GM21423 (cell line): ENCODE data around the gene SH3BGR.

ENCODE experiments used
- ATAC-seq: cut with Tn5 transposase; IDR thresholded peaks from one replicate; pipeline ENCODE4 v1.9.1; 2021; ENCODE audit warnings: mild to moderate bottlenecking, moderate library complexity; ENCODE audit not compliant: unreplicated experiment

The SH3BGR gene

DNA sequence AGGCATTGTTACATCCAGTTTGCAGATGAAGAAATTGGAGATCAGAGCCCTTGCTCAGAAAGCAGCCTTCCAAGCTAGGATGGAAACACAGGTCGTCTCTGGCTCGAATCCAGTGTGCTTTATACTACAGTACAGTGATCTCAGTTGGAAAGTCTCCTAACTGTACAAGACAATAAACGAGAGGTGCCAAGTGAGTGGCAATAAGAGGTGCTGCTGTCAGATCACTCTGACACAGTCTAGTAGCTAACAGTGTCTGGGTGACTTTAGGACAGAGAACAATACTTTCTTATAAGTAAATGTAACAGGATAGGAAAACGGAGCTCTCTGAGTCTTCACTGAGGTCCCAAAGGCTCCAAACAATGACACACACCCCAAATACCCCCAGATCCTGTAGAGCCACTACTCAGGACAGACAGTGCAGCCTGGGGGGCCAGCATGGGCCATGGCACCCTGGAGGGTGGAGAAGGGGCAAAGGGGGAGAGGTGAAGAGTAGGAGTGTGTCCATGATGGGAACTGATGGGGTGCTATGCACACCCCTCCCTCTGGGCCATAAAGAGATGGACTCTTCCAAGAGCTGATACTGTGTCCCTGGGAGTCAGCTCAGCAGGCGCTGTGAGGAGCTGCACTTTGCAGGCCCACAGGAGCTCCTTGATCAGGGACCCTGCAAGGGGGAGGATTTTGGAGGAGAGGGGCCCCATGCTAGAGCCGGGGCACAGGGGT, 3.3 kb downstream of the SH3BGR start:
- ATAC-seq: no peak

DNA sequence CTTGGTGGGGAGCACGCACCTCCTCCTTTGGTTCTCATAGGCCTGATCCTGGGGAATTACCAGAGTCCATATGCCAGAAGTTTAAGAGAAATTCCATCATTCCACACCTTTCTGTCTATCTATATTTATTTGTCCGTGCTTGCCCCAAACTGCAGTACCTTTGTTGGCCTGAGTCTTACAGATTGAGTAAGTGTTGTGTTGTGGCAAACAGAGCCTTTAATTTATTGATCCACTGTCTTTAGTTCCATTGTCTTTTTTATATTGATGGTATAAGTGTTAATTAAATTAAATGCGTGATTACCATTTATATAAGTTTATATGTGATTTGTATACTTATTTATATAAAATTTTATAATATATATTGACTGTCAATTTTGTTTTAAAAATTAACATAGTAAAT, 4.9 kb downstream of the SH3BGR start:
- ATAC-seq: no peak

DNA sequence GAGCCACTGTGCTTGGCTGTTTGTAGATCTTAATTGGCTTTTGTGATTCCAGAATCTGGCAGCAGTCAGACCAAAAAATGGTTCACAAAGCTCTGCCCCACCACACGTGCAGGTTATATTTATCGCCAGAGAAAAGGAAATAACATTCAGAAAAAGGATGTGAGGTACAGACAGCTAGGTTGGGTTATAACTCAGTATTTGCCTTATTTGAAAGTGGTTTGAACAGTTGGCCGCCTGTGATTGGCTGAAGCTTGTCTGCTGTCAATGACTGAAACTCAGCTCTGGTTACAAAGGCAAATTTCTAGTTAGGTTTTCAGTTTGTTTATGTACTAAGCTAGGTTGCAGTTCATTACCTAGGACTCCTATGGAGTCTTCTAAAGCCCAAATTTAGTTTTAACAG, 9.6 kb downstream of the SH3BGR start:
- ATAC-seq: peak; percentile 65

DNA sequence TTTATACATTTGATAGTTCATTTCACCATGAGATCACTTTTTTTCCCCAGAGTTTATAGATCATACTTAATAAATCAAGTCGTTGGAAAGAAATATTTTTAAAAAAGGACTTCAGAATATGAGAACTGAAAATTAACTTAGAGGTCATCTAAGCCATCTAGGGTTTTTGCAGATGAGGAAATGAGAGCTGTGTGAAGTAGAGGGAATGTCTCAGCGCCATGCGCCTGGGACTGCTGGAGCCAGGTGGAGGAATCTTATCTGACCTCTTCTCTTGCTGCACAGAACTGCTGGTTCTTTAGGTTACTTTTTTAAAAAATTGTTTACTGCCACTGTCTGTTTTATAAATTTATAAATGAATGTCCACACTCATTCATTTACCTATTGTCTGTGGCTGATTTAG, 11.5 kb downstream of the SH3BGR start:
- ATAC-seq: no peak

DNA sequence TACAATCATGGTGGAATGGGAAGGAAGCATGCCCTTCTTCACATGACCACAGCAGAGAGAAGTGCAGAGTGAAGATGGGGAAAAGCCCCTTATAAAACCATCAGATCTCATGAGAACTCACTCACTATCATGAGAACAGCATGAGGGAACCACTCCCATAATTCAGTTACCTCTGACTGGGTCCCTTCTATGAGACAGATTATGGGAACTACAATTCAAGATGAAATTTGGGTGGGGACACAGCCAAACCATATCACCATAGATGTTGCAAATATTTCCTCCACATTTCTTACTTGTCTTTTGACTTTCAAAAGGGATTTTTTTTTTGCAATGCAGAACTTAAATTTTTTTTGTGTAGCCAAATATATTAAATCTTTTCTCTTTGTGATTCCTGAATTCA, 14.8 kb downstream of the SH3BGR start:
- no peak for ATAC-seq

DNA sequence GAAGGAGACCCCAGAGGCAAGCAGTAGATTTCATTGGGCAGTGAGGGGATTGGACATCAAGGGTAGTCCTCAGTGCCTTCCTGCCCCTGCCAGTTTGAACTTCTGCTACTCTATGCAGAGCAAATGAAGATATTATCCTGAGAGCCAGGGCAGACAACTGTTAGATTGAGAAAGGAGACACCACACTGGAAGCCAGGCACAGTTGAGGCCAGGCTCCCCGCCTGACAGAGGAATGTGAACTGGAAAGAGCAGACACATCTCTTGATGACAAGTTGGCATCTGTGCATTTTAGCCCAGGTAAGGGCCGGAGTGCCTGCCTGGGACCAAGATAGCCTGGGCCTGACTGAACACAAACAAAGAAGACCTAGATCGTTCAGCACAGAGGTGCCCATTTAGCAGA, 16.0 kb downstream of the SH3BGR start:
- ATAC-seq: no peak

DNA sequence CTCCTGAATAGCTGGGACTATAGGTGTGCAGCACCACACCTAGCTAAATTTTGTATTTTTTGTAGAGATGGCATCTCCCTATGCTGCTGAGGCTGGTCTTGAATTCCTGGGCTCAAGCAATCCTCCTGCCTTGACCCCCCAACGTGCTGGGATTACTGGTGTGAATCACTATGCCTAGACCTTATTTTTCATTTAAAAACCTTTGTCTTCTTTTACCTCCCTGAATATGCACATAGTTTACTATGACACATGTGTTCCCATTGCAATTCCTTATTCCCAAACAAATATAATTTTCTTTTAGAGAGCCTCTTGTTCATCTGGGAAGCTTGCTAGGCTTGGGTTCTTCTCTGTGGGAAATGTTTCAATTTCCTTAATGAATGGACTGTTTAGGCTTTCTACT, 16.8 kb downstream of the SH3BGR start:
- no peak for ATAC-seq

DNA sequence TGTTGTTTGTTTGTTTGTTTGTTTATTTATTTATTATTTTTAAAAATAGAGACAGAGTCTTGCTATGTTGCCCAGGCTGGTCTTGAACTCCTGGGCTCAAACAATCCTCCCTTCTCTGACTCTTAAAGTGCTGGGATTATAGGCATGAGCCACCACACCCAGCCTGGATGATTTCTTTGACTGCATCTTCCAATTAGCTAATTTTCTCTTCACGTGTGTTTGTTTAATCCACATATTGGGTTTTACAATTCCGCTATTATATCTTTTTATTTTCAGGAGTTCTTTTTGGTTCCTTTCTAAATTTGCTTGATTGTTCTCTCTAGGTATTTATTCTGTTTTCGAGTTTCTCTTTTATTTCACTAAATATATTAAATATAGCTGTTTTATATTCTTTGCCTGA, 19.8 kb downstream of the SH3BGR start:
- no peak for ATAC-seq

DNA sequence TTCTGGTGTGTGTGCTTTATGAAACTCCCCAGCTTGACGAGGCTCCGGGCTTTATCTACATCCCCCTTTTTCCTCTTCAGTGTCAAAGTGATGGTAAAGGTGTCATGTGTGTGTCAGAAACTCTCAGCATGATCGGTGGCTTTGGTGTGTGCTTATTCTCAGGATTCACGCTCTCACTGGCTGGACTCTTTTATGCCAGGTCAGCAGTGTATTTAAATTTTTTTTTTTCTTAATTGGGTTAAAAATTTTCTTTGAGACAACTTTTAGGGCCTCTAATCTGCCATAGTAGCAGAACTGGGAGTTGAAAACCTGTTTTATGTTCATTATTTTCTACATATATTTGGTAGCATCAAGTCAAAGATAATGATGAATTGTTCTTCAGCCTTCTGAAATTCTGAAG, 21.0 kb downstream of the SH3BGR start:
- no peak for ATAC-seq

DNA sequence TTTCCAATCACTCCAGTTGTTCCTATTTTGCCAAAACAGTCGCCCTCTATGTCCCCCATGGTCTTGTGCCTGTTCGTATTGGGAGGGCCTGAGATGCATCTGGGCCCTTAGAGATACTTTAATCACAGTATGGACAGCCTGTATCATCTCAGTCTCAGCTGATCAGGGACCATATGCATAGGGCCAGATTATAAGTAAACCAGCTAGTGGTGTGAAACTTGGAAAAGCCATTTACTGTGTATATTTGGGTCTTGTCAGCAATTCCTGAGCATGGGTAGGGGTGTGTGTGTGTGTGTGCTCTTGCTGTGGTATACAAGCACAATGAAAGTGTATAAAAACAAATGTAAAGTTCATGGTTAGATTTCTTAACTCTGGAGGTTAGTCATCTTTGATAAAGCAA, 22.8 kb downstream of the SH3BGR start:
- no peak for ATAC-seq

DNA sequence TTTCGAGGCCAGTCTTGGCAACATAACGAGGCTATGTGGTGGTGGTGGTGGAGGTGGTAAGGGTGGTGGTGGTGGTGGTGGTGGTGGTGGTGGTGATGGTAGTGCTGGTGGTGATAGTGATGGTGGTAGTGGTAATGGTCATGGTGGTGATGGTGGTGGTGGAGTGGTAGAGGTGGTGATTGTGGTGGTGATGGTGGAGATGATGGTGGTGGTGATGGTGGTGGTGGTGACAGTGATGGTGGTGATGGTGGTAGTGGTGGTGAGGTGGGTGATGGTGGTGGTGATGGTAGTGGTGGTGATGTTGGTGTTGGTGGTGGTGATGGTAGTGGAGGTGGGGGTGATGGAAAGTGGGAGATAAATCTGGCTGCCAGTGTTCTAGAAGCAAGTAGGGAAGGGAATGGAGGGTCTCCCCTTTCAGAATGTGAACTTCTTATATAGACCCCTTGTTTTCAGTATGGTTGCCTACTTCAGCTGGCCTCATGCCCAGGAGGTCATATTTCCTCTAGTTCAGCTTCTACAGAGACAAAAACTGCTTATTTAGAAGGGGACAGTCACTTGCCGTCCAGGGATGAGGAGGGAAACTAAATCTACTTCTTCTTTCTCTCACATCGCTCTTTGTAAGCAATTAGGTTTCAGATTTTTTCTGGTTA, 27.5 kb downstream of the SH3BGR start:
- no peak for ATAC-seq

DNA sequence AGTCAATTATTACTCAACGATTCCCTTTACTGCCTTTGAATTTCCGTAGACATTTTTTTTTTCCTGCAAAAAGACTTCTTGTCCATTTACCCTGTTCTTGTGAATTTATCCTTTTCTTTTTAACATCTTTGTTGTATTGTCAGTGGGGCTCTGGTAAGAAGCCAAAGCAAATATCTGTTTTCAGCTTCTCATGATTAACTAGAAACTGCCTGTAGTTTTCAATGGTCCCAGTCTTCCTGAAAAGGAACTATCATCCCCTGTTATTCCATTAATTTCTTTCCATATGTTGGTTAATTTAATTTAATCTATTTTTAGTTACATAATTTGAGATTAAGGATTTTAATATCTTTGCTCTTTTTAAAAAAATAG, 28.0 kb downstream of the SH3BGR start:
- ATAC-seq: no peak

DNA sequence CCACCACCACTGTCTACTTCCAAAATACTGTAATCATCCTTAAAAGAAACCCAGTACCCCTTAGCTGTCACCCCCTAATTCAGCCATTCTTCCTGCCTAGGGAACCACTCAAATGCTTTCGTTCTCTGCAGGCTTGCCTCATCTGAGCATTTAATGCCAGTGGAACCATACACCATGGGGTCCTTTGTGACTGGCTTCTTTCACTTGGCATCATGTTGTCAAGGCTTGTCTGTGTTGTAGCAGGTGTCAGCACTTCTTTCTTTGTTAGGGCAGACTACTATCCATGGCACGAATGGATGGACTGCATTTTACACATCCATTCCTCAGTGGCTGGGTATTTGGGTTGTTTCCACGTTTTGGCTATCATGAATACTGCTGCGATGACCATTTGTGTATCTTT, 28.5 kb downstream of the SH3BGR start:
- no peak for ATAC-seq

DNA sequence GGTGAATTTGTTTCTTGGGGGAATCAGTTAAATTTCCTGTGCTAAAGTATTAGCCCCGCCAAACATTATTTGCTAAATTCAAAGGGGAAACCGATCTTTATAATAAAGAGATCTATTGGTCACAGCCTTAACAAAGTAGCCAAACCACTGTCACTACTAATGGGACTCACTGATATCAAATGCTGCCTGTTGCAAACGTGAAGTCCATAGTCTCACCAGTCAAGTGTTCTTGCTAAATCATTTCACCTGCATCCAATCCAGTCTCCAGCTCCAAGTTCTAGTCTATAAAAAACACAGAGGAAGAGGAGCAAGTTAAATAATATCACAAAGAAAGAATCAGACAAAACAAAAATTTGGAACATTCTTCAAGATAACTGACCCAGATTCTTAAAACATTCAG, 30.1 kb downstream of the SH3BGR start:
- no peak for ATAC-seq

DNA sequence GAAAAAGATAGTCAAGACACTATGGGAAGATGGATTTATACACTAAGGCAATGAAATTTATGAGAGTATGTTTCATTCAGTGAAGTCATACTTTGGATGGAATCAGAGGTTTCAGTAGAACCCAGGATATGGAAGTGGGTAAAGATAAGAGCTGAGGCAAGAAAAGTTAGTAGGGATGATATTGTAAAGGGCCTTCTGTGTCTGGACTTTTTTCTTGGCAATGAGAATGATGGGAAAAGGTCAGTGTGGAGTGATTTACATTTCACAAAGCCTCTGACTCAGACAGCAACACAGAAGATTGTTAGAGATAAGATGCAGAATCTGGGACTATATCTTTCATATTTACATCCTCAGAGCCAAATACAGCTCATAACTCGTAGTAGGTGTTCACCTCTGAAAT, 32.1 kb downstream of the SH3BGR start:
- ATAC-seq: no peak

DNA sequence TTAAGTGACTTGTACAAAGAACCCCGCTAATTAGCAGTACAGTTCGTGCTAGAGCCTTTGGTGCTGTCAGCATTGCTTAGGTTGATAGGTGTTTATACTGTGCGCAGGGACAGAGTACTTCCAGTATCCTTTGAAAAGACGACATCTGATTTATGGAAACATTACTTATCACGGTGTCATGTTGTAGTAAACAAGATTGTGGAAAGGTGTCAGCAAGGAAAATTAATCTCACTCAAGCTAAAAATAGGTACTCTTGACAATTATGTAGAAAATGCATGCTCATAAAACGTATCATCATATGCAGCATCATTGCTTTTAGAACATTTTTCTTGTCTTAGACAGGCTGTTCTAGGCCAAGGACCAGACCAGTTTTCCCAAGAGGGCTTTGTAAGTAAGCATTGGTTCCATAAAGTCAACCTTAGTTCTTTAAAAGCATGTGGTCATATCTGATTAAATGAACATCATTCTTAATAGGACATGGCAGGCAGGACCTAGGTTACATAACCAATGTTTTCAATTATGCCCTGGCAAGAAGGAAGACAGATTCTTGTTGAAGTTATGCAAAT, 33.0 kb downstream of the SH3BGR start:
- no peak for ATAC-seq

DNA sequence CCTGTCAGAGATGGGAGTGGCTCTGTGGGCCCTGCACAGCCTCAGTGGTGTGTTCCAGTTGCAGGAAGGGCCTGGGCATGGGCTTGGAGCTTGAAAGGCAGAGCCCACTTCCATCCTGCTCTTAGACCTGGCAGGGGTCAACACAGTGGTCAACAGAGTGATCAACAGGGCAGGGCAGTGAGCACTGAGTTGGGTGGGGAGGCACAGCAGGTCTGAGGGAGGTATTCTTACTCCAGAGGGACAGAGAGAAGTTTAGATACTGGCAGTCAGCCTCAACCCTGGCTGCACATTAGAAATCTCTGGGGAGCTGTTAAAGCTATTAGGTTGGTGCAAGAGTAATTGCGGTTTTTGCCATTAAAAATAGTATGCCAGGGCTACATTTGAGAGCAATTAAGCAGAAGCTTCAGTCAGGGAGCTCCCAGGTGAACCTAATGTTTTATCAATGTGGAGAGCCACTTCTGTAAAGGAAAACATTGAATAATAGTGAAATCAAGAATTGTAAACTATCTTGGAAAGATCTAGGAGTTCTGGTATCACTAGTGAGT, 37.7 kb downstream of the SH3BGR start:
- no peak for ATAC-seq

DNA sequence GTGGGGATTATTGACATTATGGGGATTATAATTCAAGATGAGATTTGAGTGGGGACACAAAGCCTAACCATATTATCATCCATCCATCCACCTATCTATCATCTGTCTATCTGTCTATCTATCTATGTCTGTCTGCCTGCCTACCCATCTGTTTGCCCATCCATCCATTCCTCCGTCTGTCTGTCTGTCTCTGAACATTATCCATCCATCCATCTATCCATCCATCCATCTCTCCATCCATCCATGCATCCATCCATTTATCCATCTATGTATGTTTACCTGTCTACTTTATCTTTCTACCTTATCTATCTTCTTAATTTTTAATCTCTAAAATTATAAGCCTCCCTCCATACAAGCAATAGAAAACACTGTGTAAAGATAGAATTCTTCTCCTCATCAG, 47.4 kb downstream of the SH3BGR start:
- no peak for ATAC-seq

DNA sequence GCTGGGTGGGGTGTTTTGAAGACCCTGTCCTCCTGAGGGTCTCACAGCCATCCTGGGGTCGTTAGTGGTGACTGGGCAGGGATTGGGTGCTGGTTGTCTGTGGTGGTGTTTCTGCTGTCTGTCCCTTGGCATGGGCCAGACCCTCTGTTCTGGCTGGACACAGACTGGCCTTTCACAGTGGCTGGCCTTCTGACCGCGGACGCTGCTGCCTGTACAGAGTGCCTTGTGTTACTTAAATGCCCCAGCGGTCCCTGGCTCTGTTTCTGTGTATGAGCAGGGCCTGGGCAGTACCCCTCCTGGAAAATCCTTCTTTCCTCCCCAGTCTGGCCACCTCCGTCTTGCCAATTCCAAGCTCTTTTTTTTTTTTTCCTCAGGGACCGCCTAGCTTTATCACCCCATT, 50.9 kb downstream of the SH3BGR start:
- ATAC-seq: no peak

DNA sequence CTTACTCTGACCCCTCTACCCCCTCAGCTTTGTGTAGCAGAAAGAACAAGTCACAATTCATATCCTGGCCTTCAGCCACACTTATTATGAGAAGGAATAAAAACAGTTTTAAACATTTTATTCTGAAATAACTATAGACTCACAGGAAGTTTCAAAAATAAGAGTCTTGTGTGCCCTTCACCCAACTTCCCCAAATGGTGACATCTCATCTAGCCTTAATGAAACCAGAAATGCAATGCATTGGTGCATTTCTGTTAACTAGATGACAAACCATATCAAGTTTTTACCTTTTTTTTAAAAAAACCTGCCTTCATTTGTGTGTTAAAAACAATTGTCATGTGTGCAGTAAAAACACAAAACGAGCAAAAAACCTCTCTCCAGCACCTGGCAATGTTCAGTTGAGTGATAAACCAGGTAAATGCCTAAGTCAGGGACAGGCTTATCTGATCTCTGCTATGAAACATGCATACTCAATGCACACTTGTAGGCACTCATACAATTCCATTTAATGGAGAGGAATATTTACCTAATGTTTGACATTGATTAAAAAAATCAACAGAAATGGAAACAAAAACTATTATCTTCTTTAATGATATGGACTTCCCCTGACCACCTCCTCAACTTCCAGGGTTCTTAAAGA, 51.5 kb downstream of the SH3BGR start:
- no peak for ATAC-seq

DNA sequence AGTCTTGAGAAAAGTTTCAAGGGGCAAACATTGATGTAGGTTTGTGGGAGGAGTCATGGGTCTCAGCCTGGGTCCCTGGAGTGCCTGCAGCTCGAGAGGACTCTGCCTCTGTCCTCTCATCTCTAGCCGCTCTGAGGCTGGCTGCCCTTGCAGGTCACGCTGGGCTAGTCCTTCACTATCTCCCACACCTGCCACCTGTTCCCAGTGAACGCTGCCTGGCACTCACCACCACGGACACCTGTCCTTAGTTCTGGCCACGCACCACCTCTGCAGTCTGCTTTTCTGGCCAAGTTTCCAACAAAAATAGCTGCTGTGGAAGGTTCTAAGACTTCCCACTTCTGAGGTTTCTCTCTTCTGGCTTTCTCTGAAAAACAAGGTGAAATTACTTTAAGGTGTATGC, 52.5 kb downstream of the SH3BGR start:
- no peak for ATAC-seq

DNA sequence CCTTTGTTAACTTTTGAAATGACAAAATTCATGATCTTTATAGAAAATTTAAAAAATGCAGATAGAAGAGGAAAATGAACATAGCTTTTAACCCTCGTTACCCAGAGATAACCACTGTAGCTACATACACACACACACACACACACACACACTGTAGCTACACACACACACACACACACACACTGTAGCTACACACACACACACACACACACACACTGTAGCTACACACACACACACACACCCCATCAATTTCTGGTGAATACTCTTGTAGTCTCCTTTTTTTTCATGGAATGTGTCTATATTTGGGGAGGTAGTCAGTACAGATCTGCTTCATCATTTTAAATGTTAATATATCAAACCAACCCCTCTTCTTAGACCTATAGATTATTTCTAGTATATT, 58.5 kb downstream of the SH3BGR start:
- no peak for ATAC-seq
